Fibroblast of mammary gland (primary cell): ENCODE measurements around the gene LRMDA.

ENCODE experiments used
- DNase-seq: peaks from one replicate; pipeline ENCODE4 v3.0.0-alpha.2; 2010; ENCODE audit warnings: low read depth
- H3K4me3 ChIP-seq: 2 replicates; pipeline ENCODE4 v1.5.1; 2011; ENCODE audit warnings: low read depth, mild to moderate bottlenecking, low read length, moderate library complexity; ENCODE audit not compliant: control insufficient read depth
- CTCF ChIP-seq: conservative IDR thresholded peaks from 2 replicates; pipeline ENCODE4 v1.5.1; 2011; ENCODE audit warnings: low read depth, low read length, inconsistent platforms; ENCODE audit not compliant: control insufficient read depth, insufficient read depth

Gene LRMDA

GRCh38 chr10:75860009-75860408 lies 428.6 kb downstream of the LRMDA start:
- no peak for DNase-seq
- no peak for TF ChIP-seq CTCF
- no peak overlapping the region for H3K4me3 ChIP-seq

GRCh38 chr10:75861582-75861981 lies 430.2 kb downstream of the LRMDA start:
- no peak for DNase-seq
- H3K4me3 ChIP-seq: no peak overlapping the region
- TF ChIP-seq CTCF: no peak

GRCh38 chr10:75862935-75863334 lies 431.5 kb downstream of the LRMDA start:
- no peak for TF ChIP-seq CTCF
- no peak overlapping the region for H3K4me3 ChIP-seq
- no peak for DNase-seq

- H3K4me3 ChIP-seq: no peak overlapping the region
- DNase-seq: no peak
- TF ChIP-seq CTCF: no peak
Observed at GRCh38 chr10:75864717-75865116, 433.3 kb downstream of the LRMDA start.

GRCh38 chr10:75865413-75866299 lies 434.2 kb downstream of the LRMDA start:
- TF ChIP-seq CTCF: no peak
- DNase-seq: no peak
- H3K4me3 ChIP-seq: no peak overlapping the region

GRCh38 chr10:75866300-75866625 lies 434.8 kb downstream of the LRMDA start:
- DNase-seq: no peak
- H3K4me3 ChIP-seq: no peak overlapping the region
- TF ChIP-seq CTCF: no peak

- no peak for DNase-seq
- no peak overlapping the region for H3K4me3 ChIP-seq
- TF ChIP-seq CTCF: no peak
Observed at GRCh38 chr10:75866731-75867130, 435.3 kb downstream of the LRMDA start.
